Erythroblast (primary cell): ENCODE data around the gene ADAMTS12.

Experiments used
- GATA1 ChIP-seq: IDR thresholded peaks from 2 replicates; pipeline ENCODE4 v1.6.1; 2011; ENCODE audit warnings: low read depth, mild to moderate bottlenecking, control low read depth, low read length, moderate library complexity
- POLR2A ChIP-seq: IDR thresholded peaks from 2 replicates; pipeline ENCODE4 v1.6.1; 2011; ENCODE audit warnings: mild to moderate bottlenecking, low read length

GRCh38 chr5:33843579-33843978, 48.2 kb downstream of the ADAMTS12 start:
- TF ChIP-seq POLR2A (no peak), GATA1 (no peak)
